Mucosa of descending colon (tissue), 3 donors: Measurements from ENCODE around the gene PAMR1. TPM values are rescaled to one million over a fixed set of nuclear protein-coding genes. Genes with fewer than 3 reads are reported as not detected.

ENCODE experiments used
- ATAC-seq: fragments of 200-7000 bp; cut with Tn5 transposase; one replicate; pipeline ENCODE4 v1.9.1; 2020; ENCODE audit warnings: mild to moderate bottlenecking, moderate library complexity
- DNase-seq, 3 donors: peaks; one replicate each; pipeline ENCODE4 v3.0.0-alpha.2; 2020
- H3K36me3 ChIP-seq: fragments of 200-600 bp; one replicate; pipeline ENCODE4 v1.8.0; 2021; ENCODE audit warnings: low read depth, mild to moderate bottlenecking
- H3K4me1 ChIP-seq: fragments of 200-600 bp; one replicate; pipeline ENCODE4 v1.8.0; 2021; ENCODE audit warnings: low read depth, mild to moderate bottlenecking
- H3K4me3 ChIP-seq: fragments of 200-600 bp; one replicate; pipeline ENCODE4 v1.8.0; 2021; ENCODE audit warnings: mild to moderate bottlenecking
- H3K9me3 ChIP-seq: fragments of 200-600 bp; one replicate; pipeline ENCODE4 v1.8.0; 2021; ENCODE audit warnings: mild to moderate bottlenecking
- CTCF ChIP-seq: fragments of 200-600 bp; IDR thresholded peaks from one replicate; pipeline ENCODE4 v1.8.0; 2022; ENCODE audit warnings: antibody characterized with exemption, mild to moderate bottlenecking
- intact Hi-C, 2 donors: fragments of 100-400 bp; cut with DNase I in 1 of 2; cut with micrococcal nuclease in 1 of 2; formaldehyde crosslinking; loops; one replicate each; pipeline versions ENCODE4 v1.11.0 to v1.11.1; 2022; cut with DNase I, micrococcal nuclease
- total RNA-seq, 3 donors: library from RNA; stranded (reverse); fragmentation: NEBNext Ultra II Directional in 2 of 3; extraction: Animal tissue kit (Norgen Biotek cat#: 25700) in 2 of 3; gene quantifications; one replicate each; pipeline versions ENCODE4 v1.2.1 to v1.2.4, GENCODE V29; 2021 to 2023
- donor health status: DM: no; HTN: no; CAD: no; lungs with moderate emphysema.
- donor health status: DM: no; HTN: no; CAD: no.
- donor health status: DM: no; HTN: yes; CAD: no.

Gene PAMR1
- total RNA-seq, 3 donors from 2014 or later: 1.7 to 17.4 (median 2.3) TPM

GRCh38 chr11:35425603-35426212 lies 99.7 kb downstream of the PAMR1 start:
- no peaks in the 10 kb centered on the region for H3K9me3 ChIP-seq
- no peak overlapping the region for H3K4me3 ChIP-seq
- H3K4me1 ChIP-seq: no peaks in the 10 kb centered on the region
- no peak for DNase-seq
- intact Hi-C loops: no loop called here
- no peak for ATAC-seq
- no peaks in the 10 kb centered on the region for H3K36me3 ChIP-seq
- TF ChIP-seq CTCF: no peak

- ATAC-seq: no peak
- Histone ChIP-seq H3K36me3 (no peaks in the 10 kb centered on the region), H3K9me3 (no peaks in the 10 kb centered on the region), H3K4me3 (no peak overlapping the region), H3K4me1 (peaks cover 7% of the 10 kb centered on the region)
- TF ChIP-seq CTCF: no peak
- intact Hi-C loops: no loop called here
- no peak for DNase-seq
These were observed 101.1 kb downstream of the PAMR1 start for GRCh38 chr11:35424157-35424940.

- no peak for ATAC-seq
- Histone ChIP-seq H3K4me1 (peaks cover 17% of the 10 kb centered on the region), H3K4me3 (no peak overlapping the region), H3K9me3 (no peaks in the 10 kb centered on the region), H3K36me3 (no peaks in the 10 kb centered on the region)
- intact Hi-C loops: no loop called here
- no peak for TF ChIP-seq CTCF
- no peak for DNase-seq
These were observed 105.0 kb downstream of the PAMR1 start for GRCh38 chr11:35420371-35420770.

- no peak for ATAC-seq
These were observed 105.5 kb downstream of the PAMR1 start for GRCh38 chr11:35419830-35420333.

GRCh38 chr11:35419184-35419829 lies 106.1 kb downstream of the PAMR1 start, which contains the start of gene SLC1A2:
Gene SLC1A2, minus strand, starts transcription at chr11:35419558. Its CDS starts 592 bp downstream, at chr11:35418966.
- ATAC-seq: peak; percentile 29
- intact Hi-C loops: no loop called here
- DNase-seq: no peak
- Histone ChIP-seq H3K4me3 (no peak within 1 kb of the TSS), H3K4me1 (peaks cover 17% of the 10 kb centered on the region), H3K9me3 (no peaks in the 10 kb centered on the region), H3K36me3 (no peaks in the 10 kb centered on the region)
- TF ChIP-seq CTCF: no peak

More at GRCh38 chr11:35419830-35420333, 105.5 kb downstream of the PAMR1 start:
- Histone ChIP-seq H3K4me3 (no peak overlapping the region), H3K36me3 (no peaks in the 10 kb centered on the region), H3K9me3 (no peaks in the 10 kb centered on the region), H3K4me1 (peaks cover 17% of the 10 kb centered on the region)
- intact Hi-C loops: no loop called here
- DNase-seq: no peak
- TF ChIP-seq CTCF: no peak
